Renal cortex interstitium (tissue), 11 donors: ENCODE results near the gene GEMIN5. TPM values are rescaled to one million over a fixed set of nuclear protein-coding genes. Genes with fewer than 3 reads are reported as not detected.

Experiments
- DNase-seq, 11 donors: peaks; one replicate each; pipeline ENCODE4 v3.0.0-alpha.2; 2013; ENCODE audit warnings: low read depth in 9 of 11, low spot score in 4 of 11; ENCODE audit errors: extremely low read depth in 1 of 11
- polyA plus RNA-seq, 3 donors: library from polyadenylated mRNA; unstranded; fragments of 120-200 nt; gene quantifications; one replicate each; pipeline ENCODE4 v1.2.1, GENCODE V29; 2013; ENCODE audit not compliant: insufficient read length in 3 of 3

Gene GEMIN5
- polyA plus RNA-seq, 3 donors = 21.1 to 23.1 (median 21.2) TPM

GRCh38 chr5:154858972-154859871, 78.8 kb downstream of the GEMIN5 start:
- DNase-seq = peak in 1 of 11 donors; percentile 15

GRCh38 chr5:154858297-154858971, 79.6 kb downstream of the GEMIN5 start, which contains the start of gene CNOT8:
Gene CNOT8 (plus strand): TSS chr5:154858627. CDS start chr5:154863279, 4,652 bp downstream.
- DNase-seq = peak; percentile 89 to 98 (median 95)

DNA sequence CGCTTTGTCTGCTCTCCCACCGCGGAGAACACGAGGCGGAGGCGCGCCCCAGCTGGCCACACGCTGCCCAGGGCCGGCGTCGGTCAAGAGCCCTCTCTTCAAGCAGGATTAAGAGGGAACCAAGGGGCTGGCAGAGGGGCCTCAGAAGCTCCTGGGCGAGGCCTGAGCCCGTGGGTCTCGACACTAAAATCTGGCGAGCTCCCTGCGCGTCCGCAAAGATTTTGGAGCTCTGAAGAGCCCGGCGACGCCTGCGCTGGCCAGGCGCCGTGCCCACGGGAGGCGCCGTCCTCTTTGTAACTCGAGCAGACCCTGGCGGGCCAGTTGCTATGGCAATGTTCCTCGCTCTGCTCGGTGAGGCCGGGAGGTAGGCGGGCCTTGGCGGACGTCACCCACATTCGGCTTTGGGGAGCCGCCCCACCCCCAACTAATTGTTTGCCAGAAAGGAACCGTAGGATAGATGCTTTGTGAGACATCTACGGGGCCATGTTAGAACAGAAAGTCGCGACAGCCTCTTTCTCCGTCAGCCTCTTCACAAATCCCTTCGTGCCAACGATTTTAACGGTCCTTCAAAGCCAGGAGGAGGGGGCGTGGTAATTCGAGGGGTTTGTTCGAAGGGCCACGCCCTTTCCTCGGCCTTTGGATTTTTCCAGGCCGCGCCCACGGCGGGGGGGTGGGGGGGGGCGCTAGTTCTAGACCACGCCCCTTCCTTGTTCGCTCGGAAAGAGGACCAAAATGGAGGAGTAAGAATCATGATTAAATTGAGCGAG, 80.3 kb downstream of the GEMIN5 start:
- DNase-seq = peak; percentile 93 to 98 (median 96)

GRCh38 chr5:154851351-154851750, 86.7 kb downstream of the GEMIN5 start:
- no peak for DNase-seq

DNA sequence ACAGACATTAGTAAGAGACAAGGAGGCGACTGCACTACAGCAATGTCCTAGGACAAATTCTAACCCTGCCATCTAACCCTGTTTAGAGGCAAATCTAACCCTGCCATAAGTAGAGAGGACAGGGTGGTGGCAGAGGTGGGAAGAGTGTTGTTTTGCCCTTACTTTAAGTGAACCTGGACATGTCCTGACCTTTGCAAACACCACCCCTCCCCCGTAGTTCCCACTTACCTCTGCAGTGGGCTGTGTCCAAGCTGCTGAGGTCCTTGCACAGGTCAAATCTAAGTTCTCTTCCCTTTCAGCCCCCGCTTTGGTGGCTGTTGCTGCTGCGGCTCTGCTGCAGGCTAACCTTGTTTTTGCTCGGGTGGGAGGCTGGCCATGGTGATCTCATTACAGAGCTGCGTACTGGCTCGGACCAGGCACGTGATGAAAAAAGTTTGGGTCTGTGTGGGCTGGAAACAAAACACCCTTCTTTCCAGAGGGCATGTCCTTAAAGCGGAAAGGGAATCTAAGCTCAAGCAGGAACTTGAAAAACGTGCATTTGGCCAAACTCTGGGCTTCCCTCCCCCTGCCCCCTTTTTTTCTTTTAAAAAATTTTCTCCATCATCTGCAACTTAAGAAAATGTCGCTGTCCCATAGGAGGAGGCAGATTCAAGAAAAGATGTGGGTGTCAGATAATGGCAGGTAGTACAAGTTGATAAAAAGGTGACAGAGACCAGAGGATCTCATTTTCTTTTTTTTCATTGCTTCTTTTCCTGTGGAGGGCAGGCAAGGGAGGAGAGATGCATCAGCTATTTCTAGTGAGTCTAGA, 87.6 kb downstream of the GEMIN5 start, which contains the start of gene FAXDC2:
Gene FAXDC2 (minus strand): TSS at position 349 of the 808 bp plus-strand sequence. CDS start 12,425 bp downstream, outside the sequence.
- DNase-seq = peak; percentile 71 to 95 (median 86)

- peak in 3 of 11 donors; percentile 11 to 33 (median 25) for DNase-seq
These were observed 88.2 kb downstream of the GEMIN5 start for GRCh38 chr5:154849791-154850201.

DNA sequence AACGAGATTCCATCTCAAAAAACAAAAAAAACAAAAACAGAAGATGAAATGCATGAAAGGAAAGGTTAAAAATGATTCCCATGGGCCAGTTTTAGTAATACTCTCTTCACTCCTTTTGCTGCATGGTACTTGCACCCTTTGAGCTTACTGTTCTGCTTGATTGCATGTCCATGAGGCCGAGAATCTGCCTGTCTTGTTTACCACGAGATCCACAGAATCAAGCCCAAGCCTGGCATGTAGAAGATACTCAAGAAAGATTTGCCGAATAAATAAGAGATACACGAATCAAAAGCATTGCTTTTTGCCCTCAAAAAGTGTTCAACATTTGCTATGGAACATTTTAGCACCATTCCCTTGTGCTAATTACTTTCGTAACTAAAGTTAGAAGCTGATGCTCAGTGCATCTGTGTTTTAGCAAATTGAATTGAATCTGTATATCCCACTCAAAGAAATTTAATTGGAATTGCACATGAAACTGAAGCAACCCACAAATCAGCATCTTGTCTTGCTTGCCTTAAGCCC, 88.7 kb downstream of the GEMIN5 start:
- DNase-seq = peak in 1 of 11 donors; percentile 10

- DNase-seq = no peak
These were observed 93.2 kb downstream of the GEMIN5 start for GRCh38 chr5:154844809-154845208.

DNA sequence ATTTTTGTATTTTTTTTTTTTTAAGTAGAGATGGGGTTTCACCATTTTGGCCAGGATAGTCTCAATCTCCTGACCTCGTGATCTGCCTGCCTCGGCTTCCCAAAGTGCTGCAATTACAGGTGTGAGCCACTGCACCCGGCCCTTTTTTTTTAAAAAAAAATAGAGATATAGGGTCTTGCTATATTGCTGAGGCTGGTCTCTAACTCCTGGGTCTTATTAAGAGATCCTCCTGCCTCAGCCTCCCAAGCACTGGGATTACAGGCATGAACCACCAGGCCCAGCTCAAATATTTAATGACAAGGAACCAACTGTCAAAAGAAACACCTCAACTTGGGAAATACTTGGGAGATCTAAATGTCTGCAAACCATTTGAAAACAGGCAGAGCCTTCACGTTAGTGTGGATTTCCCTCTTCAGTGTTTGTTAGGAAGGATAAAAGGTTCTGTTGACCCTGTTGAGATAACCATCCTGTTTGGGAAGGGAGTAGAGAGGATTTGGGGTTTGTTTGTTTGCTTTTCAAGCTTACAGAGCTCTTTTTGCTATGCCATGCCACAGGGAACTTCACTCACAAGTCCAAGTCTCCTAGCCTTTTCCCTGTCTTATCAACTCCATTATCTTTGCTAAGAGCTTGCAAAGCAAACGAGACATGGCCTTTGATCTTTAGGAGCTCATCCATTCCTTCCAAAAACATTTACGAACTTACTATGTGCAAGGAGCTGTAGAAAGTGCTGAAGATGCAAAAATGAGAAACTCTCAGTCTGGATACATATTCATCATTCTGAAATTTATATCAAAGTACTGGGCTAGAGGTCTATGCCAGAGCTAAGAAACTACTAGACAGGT, 95.1 kb downstream of the GEMIN5 start:
- DNase-seq = no peak

GRCh38 chr5:154841273-154841661, 96.7 kb downstream of the GEMIN5 start:
- DNase-seq = no peak

DNA sequence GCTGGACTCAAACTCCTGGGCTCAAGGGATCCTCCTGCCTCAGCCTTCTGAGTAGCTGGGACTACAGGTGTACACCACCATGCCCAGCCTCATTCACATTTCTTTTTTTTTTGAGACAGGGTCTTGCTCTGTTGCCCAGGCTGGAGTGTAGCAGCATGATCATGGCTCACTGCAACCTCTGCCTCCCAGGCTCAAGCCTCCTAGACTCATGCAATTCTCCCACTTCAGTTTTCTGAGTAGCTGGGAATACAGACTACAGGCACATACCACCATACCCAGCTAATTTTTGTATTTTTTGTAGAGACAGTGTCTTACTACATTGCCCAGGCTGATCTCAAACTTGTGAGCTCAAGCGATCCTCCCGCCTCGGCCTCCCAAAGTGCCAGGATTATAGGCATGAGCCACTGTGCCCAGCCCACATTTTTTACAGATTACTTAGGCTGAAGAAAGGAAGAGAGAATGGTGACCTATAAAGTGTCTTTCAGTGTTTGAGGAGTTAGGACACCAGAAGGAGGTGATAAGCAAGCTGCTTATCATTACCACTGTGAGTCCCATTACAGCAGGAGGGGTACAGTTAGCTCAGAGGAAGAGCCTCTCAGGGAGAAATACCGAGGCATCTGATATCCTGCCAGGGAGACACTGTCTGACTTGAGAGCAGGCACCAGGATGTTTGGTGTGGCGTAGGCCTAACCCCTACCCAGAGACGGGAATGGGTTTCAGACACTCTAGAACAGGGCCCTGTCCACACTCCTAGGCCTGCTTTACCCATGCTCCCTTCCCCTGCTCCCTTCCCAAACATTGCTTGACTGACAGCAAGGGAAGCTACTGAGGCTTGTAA, 97.4 kb downstream of the GEMIN5 start:
- DNase-seq = no peak

Other genes with a start within 250 kb of the GEMIN5 start
- 100 to 1,000 TPM; 141 to 155 (median 145) TPM for gene LARP1, start 182.8 kb downstream of the GEMIN5 start, polyA plus RNA-seq
- 10 to 100 TPM; 30.4 to 47.9 (median 33.5) TPM for gene FAXDC2, start 87.6 kb downstream of the GEMIN5 start, polyA plus RNA-seq
- gene CNOT8, start 79.6 kb downstream of the GEMIN5 start, polyA plus RNA-seq = 10 to 100 TPM; 74.6 to 89.2 (median 79.2) TPM
- gene MRPL22, start 2.9 kb upstream of the GEMIN5 start, polyA plus RNA-seq = 10 to 100 TPM; 49.6 to 56.9 (median 50.8) TPM
- under 1 TPM; 0.22 to 0.30 (median 0.23) TPM for gene KIF4B, start 75.5 kb upstream of the GEMIN5 start, polyA plus RNA-seq